Measurements from ENCODE around the gene PDE6G.

- no peak for TF ChIP-seq POLR2A (IDR thresholded peaks at IDR 0.05)
- no peak for TF ChIP-seq POLR2AphosphoS5 (IDR thresholded peaks at IDR 0.05)
- TF ChIP-seq CTCF (IDR thresholded peaks at IDR 0.05) = no peak
- no peak for TF ChIP-seq EP300 (IDR thresholded peaks at IDR 0.05)
These were observed 49.3 kb upstream of the PDE6G start for GRCh38 chr17:81705518-81706231.
